SK-N-SH treated with all-trans-retinoic acid at 6 μM for 48 hours (cell line): ENCODE results near the gene CABP4.

ENCODE experiments used
- ATAC-seq: fragments of 200-7000 bp; cut with Tn5 transposase; 3 replicates; pipeline ENCODE4 v1.9.1; 2020; ENCODE audit warnings: mild to moderate bottlenecking, moderate library complexity
- ARNTL ChIP-seq: fragments of 450-650 bp; formaldehyde crosslinking; IDR thresholded peaks from 2 replicates; pipeline ENCODE4 v1.5.0; 2020; ENCODE audit warnings: low read depth, mild to moderate bottlenecking, moderate library complexity, borderline replicate concordance
- BACH2 ChIP-seq: fragments of 250-450 bp; sonication (Bioruptor Pico); IDR thresholded peaks from 2 replicates; pipeline ENCODE4 v1.9.0; 2021; ENCODE audit warnings: mild to moderate bottlenecking, borderline replicate concordance
- CREB5 ChIP-seq: fragments of 250-450 bp; sonication (Bioruptor Pico); IDR thresholded peaks from 2 replicates; pipeline ENCODE4 v1.5.1; 2020; ENCODE audit warnings: low read depth, mild to moderate bottlenecking, moderate library complexity
- CSDC2 ChIP-seq: fragments of 250-450 bp; sonication (Bioruptor Pico); IDR thresholded peaks from 2 replicates; pipeline ENCODE4 v1.5.0; 2020; ENCODE audit warnings: mild to moderate bottlenecking, moderate library complexity
- CSRNP3 ChIP-seq: fragments of 250-450 bp; sonication (Bioruptor Pico); IDR thresholded peaks from 2 replicates; pipeline ENCODE4 v1.5.1; 2021; ENCODE audit warnings: mild to moderate bottlenecking, moderate library complexity
- ESRRG ChIP-seq: fragments of 250-450 bp; sonication (Bioruptor Pico); IDR thresholded peaks from 2 replicates; pipeline ENCODE4 v1.6.1; 2021; ENCODE audit warnings: mild to moderate bottlenecking
- GLIS3 ChIP-seq: fragments of 250-450 bp; sonication (Bioruptor Pico); IDR thresholded peaks from 2 replicates; pipeline ENCODE4 v1.5.0; 2020; ENCODE audit warnings: mild to moderate bottlenecking, moderate library complexity
- ISL1 ChIP-seq: fragments of 250-450 bp; sonication (Bioruptor Pico); IDR thresholded peaks from 2 replicates; pipeline ENCODE4 v2.1.2; 2022; ENCODE audit warnings: mild to moderate bottlenecking, moderate library complexity
- OSR1 ChIP-seq: fragments of 250-450 bp; sonication (Bioruptor Pico); IDR thresholded peaks from 2 replicates; pipeline ENCODE4 v1.8.0; 2022; ENCODE audit warnings: moderate library complexity, mild to moderate bottlenecking, inconsistent platforms
- POU6F1 ChIP-seq: fragments of 250-450 bp; sonication (Bioruptor Pico); IDR thresholded peaks from 2 replicates; pipeline ENCODE4 v1.8.0; 2021; ENCODE audit warnings: low read depth, mild to moderate bottlenecking, moderate library complexity, borderline replicate concordance
- PPARA ChIP-seq: fragments of 250-450 bp; sonication (Bioruptor Pico); IDR thresholded peaks from 2 replicates; pipeline ENCODE4 v1.5.0; 2020; ENCODE audit warnings: mild to moderate bottlenecking, borderline replicate concordance
- SNAI2 ChIP-seq: fragments of 250-450 bp; sonication (Bioruptor Pico); IDR thresholded peaks from 2 replicates; pipeline ENCODE4 v1.5.0; 2020; ENCODE audit warnings: mild to moderate bottlenecking, moderate library complexity
- TCF4 ChIP-seq: fragments of 250-450 bp; sonication (Bioruptor Pico); IDR thresholded peaks from 2 replicates; pipeline ENCODE4 v1.8.0; 2021; ENCODE audit warnings: mild to moderate bottlenecking, moderate library complexity, borderline replicate concordance
- TOX ChIP-seq: fragments of 250-450 bp; sonication (Bioruptor Pico); IDR thresholded peaks from 2 replicates; pipeline ENCODE4 v1.8.0; 2021; ENCODE audit warnings: mild to moderate bottlenecking, moderate library complexity, borderline replicate concordance
- ZC3H10 ChIP-seq: fragments of 250-450 bp; sonication (Bioruptor Pico); IDR thresholded peaks from 2 replicates; pipeline ENCODE4 v1.5.1; 2021; ENCODE audit warnings: mild to moderate bottlenecking, moderate library complexity
- ZFP3 ChIP-seq: fragments of 250-450 bp; sonication (Bioruptor Pico); IDR thresholded peaks from 2 replicates; pipeline ENCODE4 v1.5.0; 2020; ENCODE audit warnings: mild to moderate bottlenecking, moderate library complexity
- ZFP30 ChIP-seq: fragments of 450-650 bp; formaldehyde crosslinking; IDR thresholded peaks from 2 replicates; pipeline ENCODE4 v1.5.0; 2022; ENCODE audit warnings: mild to moderate bottlenecking, moderate library complexity
- ZNF565 ChIP-seq: fragments of 450-650 bp; formaldehyde crosslinking; conservative IDR thresholded peaks from 2 replicates; pipeline ENCODE4 v1.5.0; 2020; ENCODE audit warnings: low read depth, mild to moderate bottlenecking, moderate library complexity
- ZNF70 ChIP-seq: fragments of 450-650 bp; formaldehyde crosslinking; IDR thresholded peaks from 2 replicates; pipeline ENCODE4 v1.5.0; 2020; ENCODE audit warnings: mild to moderate bottlenecking, moderate library complexity
- ZNF8 ChIP-seq: fragments of 450-650 bp; formaldehyde crosslinking; IDR thresholded peaks from 2 replicates; pipeline ENCODE4 v1.5.0; 2020; ENCODE audit warnings: mild to moderate bottlenecking, moderate library complexity

The CABP4 gene

GRCh38 chr11:67438158-67438902 is 16.8 kb upstream of the CABP4 start:
- TF ChIP-seq ZNF8 (CRISPR knock-in tag) = no peak
- TF ChIP-seq CSRNP3 = no peak
- no peak for TF ChIP-seq GLIS3 (CRISPR knock-in tag)
- no peak for TF ChIP-seq ARNTL (CRISPR knock-in tag)
- TF ChIP-seq OSR1 = no peak
- no peak for TF ChIP-seq ESRRG (CRISPR knock-in tag)
- no peak for TF ChIP-seq ZFP3 (CRISPR knock-in tag)
- no peak for TF ChIP-seq PPARA (CRISPR knock-in tag)
- ATAC-seq = no peak

- peak; percentile 40 for ATAC-seq
- TF ChIP-seq SNAI2 (no peak), TOX (CRISPR knock-in tag) (no peak), ZNF565 (CRISPR knock-in tag) (no peak), GLIS3 (CRISPR knock-in tag) (no peak), ESRRG (CRISPR knock-in tag) (no peak), ZFP3 (CRISPR knock-in tag) (no peak), OSR1 (no peak), CREB5 (no peak), PPARA (CRISPR knock-in tag) (no peak), ZNF8 (CRISPR knock-in tag) (no peak), ISL1 (CRISPR knock-in tag) (no peak), ZFP30 (CRISPR knock-in tag) (no peak), CSDC2 (CRISPR knock-in tag) (no peak)
- TF ChIP-seq, all 23 proteins: peak for 0
Observed at GRCh38 chr11:67439321-67440228, 15.6 kb upstream of the CABP4 start.

GRCh38 chr11:67440229-67441097 is 14.7 kb upstream of the CABP4 start:
- no peak for ATAC-seq
- TF ChIP-seq BACH2 (CRISPR knock-in tag) (no peak), PPARA (CRISPR knock-in tag) (no peak), ZC3H10 (CRISPR knock-in tag) (no peak), ISL1 (CRISPR knock-in tag) (no peak), GLIS3 (CRISPR knock-in tag) (no peak), TOX (CRISPR knock-in tag) (no peak), OSR1 (no peak), ZNF565 (CRISPR knock-in tag) (no peak), SNAI2 (no peak), ZFP3 (CRISPR knock-in tag) (no peak), TCF4 (CRISPR knock-in tag) (no peak), POU6F1 (no peak), ZFP30 (CRISPR knock-in tag) (no peak), CSDC2 (CRISPR knock-in tag) (no peak), CREB5 (no peak), ZNF70 (CRISPR knock-in tag) (no peak), ESRRG (CRISPR knock-in tag) (no peak), CSRNP3 (no peak), ZNF8 (CRISPR knock-in tag) (no peak)
